HAP-1 (cell line): Measurements from ENCODE around the gene FERMT3.

Source experiments
- DNase-seq, 2 experiments: peaks; one replicate each; pipeline ENCODE4 v3.0.0-alpha.2; 2016 to 2020; ENCODE audit warnings: low spot score in 2 of 2
- H3K27me3 ChIP-seq: fragments of 250-450 bp; sonication (Bioruptor Pico); 2 replicates; pipeline ENCODE4 v1.5.1; 2020; ENCODE audit warnings: low read depth, mild to moderate bottlenecking, moderate library complexity
- H3K36me3 ChIP-seq: fragments of 250-450 bp; sonication (Bioruptor Pico); replicated peaks from 2 replicates; pipeline ENCODE4 v1.5.1; 2020; ENCODE audit warnings: mild to moderate bottlenecking
- H3K4me1 ChIP-seq: fragments of 250-450 bp; sonication (Bioruptor Pico); 2 replicates; pipeline ENCODE4 v1.5.1; 2020; ENCODE audit warnings: mild to moderate bottlenecking
- H3K4me3 ChIP-seq: fragments of 250-450 bp; sonication (Bioruptor Pico); 2 replicates; pipeline ENCODE4 v1.5.1; 2020; ENCODE audit warnings: mild to moderate bottlenecking, moderate library complexity
- H3K9me3 ChIP-seq: fragments of 250-450 bp; sonication (Bioruptor Pico); 2 replicates; pipeline ENCODE4 v1.5.1; 2020; ENCODE audit warnings: mild to moderate bottlenecking, moderate library complexity
- in situ Hi-C: fragments of 300-500 bp; cut with MboI; formaldehyde crosslinking; loops from 3 replicates; pipeline ENCODE4 v1.14.3; 2020; ENCODE audit warnings: low sequenced_read_pairs, inconsistent platforms, mixed read lengths

Gene FERMT3

GRCh38 chr11:64267207-64267945 lies 60.9 kb downstream of the FERMT3 start:
- Histone ChIP-seq H3K36me3 (peaks cover 44% of the 10 kb centered on the region), H3K9me3 (no peaks in the 10 kb centered on the region), H3K27me3 (no peaks in the 10 kb centered on the region), H3K4me1 (peaks cover 4% of the 10 kb centered on the region; the same call in 1 of the 2 replicates), H3K4me3 (no peak overlapping the region)
- in situ Hi-C loops = loop anchor here (25.0 kb wide), 1 partner anchor 845 kb away; the partner anchor contains the start of genes FAU, MRPL49, TM7SF2 and ZNHIT2
- no peak for DNase-seq

GRCh38 chr11:64268025-64268892 lies 61.7 kb downstream of the FERMT3 start:
- H3K36me3 ChIP-seq = peaks cover 43% of the 10 kb centered on the region
- no peaks in the 10 kb centered on the region for H3K9me3 ChIP-seq
- peak in 1 of 2 experiments; percentile 53 for DNase-seq
- H3K27me3 ChIP-seq = no peaks in the 10 kb centered on the region
- peak overlapping the region; percentile 70 for H3K4me3 ChIP-seq
- in situ Hi-C loops = loop anchor here (25.0 kb wide), 1 partner anchor 844 kb away; the partner anchor contains the start of genes FAU, MRPL49, TM7SF2 and ZNHIT2
- H3K4me1 ChIP-seq = peaks cover 4% of the 10 kb centered on the region; the same call in 1 of the 2 replicates

GRCh38 chr11:64268893-64269539 lies 62.5 kb downstream of the FERMT3 start:
- Histone ChIP-seq H3K4me1 (peaks cover 4% of the 10 kb centered on the region; the same call in 1 of the 2 replicates), H3K27me3 (no peaks in the 10 kb centered on the region), H3K4me3 (peak overlapping the region; percentile 70), H3K36me3 (peaks cover 35% of the 10 kb centered on the region), H3K9me3 (no peaks in the 10 kb centered on the region)
- in situ Hi-C loops = loop anchor here (25.0 kb wide), 1 partner anchor 843 kb away; the partner anchor contains the start of genes FAU, MRPL49, TM7SF2 and ZNHIT2
- peak in 1 of 2 experiments; percentile 61 for DNase-seq

- in situ Hi-C loops = loop anchor here (25.0 kb wide), 1 partner anchor 843 kb away; the partner anchor contains the start of genes FAU, MRPL49, TM7SF2 and ZNHIT2
- DNase-seq = peak; percentile 98
- H3K36me3 ChIP-seq = peaks cover 31% of the 10 kb centered on the region
- no peaks in the 10 kb centered on the region for H3K27me3 ChIP-seq
- H3K9me3 ChIP-seq = no peaks in the 10 kb centered on the region
- peaks cover 4% of the 10 kb centered on the region; the same call in 1 of the 2 replicates for H3K4me1 ChIP-seq
- peak overlapping the region; percentile 70 for H3K4me3 ChIP-seq
Observed at GRCh38 chr11:64269540-64270220, 63.2 kb downstream of the FERMT3 start.
